ENCODE results near the gene CCL26. TPM values are rescaled to one million over a fixed set of nuclear protein-coding genes. Genes with fewer than 3 reads are reported as not detected.
A peak's percentile ranks its signal among the peaks of the same experiment; 100 is the strongest.
"Not testable (repeated sequence)": the region's sequence is repeated elsewhere in the genome, so short reads cannot be mapped to it uniquely, and the experiment has no call there.

Gene CCL26
- polyA plus RNA-seq, 1 donor, result 1.00 TPM

DNA sequence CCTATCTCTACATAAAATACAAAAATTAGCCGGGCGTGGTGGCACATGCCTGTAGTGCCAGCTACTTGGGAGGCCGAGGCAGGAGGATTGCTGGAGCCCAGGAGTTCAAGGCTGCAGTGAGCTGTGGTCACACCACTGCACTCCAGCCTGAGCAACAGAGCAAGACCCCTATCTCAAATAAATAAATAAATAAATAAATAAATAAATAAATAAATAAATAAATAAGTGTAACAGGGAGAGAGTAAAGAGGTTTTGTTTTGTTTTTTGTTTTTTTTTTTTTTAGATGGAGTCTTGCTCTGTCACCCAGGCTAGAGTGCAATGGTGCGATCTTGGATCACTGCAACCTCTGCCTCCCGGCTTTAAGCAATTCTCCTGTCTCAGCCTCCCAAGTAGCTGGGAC is 20.6 kb upstream of the CCL26 start:
- DNase-seq (ENCODE audit: low read depth), result not testable (repeated sequence)

DNA sequence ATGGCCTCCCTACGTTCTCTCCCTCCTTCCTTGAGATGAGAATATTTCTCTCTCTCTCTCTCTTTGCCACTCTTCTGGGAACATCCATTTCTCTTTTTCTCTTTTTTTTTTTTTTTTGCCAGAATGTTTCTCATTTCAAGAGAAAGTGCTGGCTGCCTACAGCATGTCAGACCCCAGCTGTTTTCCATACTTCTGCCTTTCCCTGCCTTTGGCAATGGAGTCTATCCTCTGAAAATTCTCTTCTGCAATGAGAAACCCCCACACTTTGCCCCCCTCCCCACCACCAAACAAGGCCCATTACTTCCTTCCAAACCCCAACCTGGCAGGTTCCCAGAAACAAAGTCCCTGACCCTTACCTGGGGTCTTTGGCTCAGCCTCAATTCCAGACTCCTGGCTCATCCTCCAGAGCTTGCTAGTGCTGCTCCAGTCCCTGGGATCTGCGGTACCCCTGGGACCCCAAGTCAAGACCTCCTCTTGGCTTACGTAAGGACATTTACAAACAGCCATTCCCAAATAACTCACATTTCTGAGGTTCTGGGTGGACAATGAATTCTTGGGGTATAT is 17.4 kb upstream of the CCL26 start:
- DNase-seq (ENCODE audit: low read depth), result peak; percentile 39

DNA sequence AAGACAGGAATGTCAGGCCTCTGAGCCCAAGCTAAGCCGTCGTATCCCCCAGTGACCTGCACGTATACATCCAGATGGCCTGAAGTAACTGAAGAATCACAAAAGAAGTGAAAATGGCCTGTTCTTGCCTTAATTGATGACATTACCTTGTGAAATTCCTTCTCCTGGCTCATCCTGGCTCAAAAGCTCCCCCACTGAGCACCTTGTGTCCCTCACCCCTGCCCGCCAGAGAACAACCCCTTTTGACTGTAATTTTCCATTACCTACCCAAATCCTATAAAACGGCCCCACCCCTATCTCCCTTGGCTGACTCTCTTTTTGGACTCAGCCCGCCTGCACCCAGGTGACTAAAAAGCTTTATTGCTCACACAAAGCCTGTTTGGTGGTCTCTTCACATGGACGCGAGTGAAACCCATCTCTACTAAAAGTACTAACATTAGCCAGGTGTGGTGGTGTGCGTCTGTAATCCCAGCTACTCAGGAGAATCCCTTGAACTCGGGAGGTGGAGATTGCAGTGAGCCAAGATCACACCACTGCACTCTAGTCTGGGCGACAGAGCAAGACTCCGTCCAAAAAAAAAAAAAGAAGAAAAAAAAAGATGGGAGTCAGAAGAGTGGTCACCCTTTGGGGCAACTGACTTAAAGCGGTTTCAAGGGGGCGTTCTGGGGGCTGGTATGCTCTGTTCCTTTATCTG is 16.3 kb upstream of the CCL26 start:
- not testable (repeated sequence) for DNase-seq (ENCODE audit: low read depth)

- not testable (repeated sequence) for DNase-seq (ENCODE audit: low read depth)
Measured at GRCh38 chr7:75783058-75783457, 11.0 kb upstream of the CCL26 start.

GRCh38 chr7:75780647-75781273 is 8.7 kb upstream of the CCL26 start:
- not testable (repeated sequence) for DNase-seq (ENCODE audit: low read depth)

GRCh38 chr7:75779516-75779915 is 7.5 kb upstream of the CCL26 start:
- DNase-seq (ENCODE audit: low read depth), result not testable (repeated sequence)

DNA sequence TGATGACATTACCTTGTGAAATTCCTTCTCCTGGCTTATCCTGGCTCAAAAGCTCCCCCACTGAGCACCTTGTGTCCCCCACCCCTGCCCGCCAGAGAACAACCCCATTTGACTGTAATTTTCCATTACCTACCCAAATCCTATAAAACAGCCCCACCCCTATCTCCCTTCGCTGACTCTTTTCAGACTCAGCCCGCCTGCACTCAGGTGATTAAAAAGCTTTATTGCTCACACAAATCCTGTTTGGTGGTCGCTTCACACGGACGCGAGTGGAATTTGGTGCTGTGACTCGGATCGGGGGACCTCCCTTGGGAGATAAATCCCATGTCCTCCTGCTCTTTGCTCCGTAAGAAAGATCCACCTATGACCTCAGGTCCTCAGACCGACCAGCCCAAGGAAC is 7.0 kb upstream of the CCL26 start:
- not testable (repeated sequence) for DNase-seq (ENCODE audit: low read depth)

DNA sequence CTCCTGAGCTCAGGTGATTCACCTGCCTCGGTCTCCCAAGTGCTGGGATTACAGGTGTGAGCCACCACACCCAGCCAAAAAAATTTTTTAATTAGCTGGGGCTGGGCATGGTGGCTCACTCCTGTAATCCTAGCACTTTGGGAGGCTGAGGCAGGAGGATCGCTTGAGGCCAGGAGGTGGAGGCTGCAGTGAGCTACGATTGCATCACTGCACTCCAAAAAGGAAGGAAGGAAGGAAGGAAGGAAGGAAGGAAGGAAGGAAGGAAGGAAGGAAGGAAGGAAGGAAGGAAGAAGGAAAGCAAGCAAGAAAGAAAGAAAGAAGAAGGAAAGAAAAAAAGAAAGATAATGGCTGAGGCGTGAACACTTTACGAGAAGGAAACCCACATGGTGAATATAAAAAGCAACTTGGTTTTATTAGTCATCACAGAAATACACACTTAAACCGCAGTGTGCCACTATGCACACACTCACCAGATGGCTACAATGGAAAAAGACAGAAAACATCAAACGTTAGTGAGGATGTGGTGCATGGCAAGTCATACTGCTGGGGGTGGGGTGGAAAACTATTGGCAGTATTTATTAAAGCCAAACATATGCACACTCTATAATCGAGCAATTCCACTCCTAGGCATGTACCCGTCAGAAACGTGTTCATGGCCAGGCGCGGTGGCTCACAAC is 4.4 kb upstream of the CCL26 start:
- no peak for DNase-seq (ENCODE audit: low read depth)

GRCh38 chr7:75773958-75774357 is 1.9 kb upstream of the CCL26 start:
- not testable (repeated sequence) for DNase-seq (ENCODE audit: low read depth)

DNA sequence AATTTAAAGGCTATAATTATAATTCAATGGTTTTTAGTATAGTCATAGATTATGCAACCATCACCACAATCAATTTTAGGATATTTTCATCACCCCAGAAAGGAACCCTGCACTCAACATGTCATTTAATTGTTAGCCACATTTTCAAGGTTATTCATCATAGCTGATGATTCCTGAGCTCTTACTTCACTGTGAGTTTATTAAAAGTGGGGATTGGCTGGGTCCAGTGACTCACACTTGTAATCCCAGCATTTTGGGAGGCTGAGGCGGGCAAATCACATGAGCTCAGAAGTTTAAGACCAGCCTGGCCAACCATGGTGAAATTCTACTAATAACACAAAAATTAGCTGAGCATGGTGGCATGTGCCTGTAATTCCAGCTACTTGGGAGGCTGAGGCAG is 787 bp downstream of the CCL26 start:
- DNase-seq (ENCODE audit: low read depth), result no peak

- DNase-seq (ENCODE audit: low read depth), result no peak
Measured at GRCh38 chr7:75762350-75762917, 9.6 kb downstream of the CCL26 start.

GRCh38 chr7:75761801-75762200 is 10.2 kb downstream of the CCL26 start:
- DNase-seq (ENCODE audit: low read depth), result not testable (repeated sequence)

DNA sequence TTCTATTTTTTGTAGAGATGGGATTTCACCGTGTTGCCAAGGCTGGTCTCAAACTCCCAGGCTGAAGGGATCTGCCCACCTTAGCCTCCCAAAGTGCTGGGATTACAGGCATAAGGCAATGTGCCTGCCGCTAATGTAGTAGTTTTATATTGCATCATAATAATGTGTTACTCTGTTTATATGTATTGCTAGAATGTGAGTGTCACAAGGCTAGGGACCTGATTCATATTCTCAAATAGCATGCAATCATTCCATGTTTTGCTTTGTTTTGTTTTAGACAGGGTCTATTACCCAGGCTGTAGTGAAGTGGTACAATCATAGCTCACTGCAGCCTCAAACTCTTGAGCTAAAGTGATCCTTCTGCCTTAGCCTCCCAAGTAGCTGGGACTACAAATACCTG is 13.5 kb downstream of the CCL26 start:
- DNase-seq (ENCODE audit: low read depth), result no peak

- DNase-seq (ENCODE audit: low read depth), result no peak
Measured at GRCh38 chr7:75757860-75758259, 14.2 kb downstream of the CCL26 start.

GRCh38 chr7:75756991-75757676 is 14.9 kb downstream of the CCL26 start:
- no peak for DNase-seq (ENCODE audit: low read depth)

DNA sequence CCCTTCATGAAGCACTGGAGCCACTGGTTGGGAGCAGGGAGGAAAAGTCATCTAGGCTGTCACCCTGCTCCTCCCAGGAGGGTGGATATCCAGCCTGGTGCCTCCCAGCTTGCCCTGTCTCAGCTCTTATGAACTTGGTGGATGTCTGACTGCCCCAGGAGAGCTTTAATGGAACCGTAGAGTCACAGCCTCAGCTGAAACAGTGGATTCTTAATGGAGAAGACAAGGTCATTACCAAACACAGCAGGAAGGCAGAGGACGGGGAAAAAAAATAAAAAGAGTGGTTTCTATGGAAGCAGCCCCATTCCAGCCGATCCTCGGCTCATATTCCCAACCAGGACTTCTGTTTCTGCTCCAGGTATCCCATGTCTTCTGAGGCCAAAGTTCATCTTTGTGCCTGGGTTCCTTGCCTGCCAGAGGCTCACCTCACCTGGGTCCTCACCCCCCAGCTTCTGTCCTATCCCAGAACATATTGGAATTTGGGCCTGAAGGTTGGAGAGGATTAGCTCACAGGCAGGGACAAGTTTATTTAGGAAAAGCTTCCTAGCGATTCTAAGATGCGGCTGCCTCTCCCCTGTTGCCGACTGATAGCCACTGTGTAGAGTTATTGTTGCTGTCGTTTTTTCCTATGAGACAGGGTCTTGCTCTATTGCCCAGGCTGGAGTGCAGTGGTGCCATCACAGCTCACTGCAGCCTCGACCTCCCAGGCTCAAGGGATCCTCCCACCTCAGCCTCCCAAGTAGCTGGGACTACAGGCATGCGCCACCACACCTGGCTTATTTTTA is 15.6 kb downstream of the CCL26 start:
- DNase-seq (ENCODE audit: low read depth), result no peak

- DNase-seq (ENCODE audit: low read depth), result no peak
Measured at GRCh38 chr7:75743455-75743859, 28.6 kb downstream of the CCL26 start.

GRCh38 chr7:75740846-75741497 is 31.0 kb downstream of the CCL26 start:
- DNase-seq (ENCODE audit: low read depth), result peak; percentile 32

DNA sequence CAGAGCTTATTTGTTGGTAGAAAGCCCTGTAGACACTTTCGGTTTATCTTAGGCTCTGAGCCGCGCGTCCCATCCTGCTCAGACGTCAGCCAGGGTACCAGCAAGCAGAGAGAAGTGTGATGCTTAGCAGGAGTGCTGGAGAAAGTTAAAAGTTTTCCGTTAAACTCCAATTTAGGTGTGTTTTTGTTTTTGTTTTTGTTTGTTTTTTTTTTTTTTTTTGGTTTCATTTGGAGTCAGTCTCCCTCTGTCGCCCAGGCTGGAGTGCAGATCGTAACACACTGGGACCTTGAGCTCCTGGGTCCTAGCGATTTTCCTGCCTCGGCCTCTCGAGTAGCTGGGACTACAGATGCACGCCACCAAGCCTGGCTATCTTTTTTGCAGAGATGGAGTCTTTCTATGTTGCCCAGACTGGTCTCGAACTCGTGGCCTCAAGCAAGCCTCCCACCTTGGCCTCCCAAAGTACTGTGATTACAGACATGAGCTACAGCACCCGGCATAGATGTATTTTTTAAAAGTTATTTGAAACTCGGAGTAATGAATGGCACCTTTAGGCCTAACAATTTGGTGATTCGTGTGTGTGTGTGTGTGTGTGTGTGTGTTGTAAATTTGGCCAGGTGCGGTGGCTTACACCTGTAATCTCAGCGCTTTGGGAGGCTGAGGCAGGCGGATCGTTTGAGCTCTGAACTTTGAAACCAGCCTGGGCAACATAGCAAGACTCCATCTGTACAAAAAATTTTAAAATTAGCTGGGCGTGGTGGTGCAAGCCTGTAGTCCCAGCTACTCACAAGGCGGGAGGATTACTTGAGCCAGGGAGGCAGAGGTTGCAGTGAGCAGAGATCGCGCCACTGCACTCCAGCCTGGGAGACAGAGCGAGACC is 32.0 kb downstream of the CCL26 start:
- DNase-seq (ENCODE audit: low read depth), result peak; percentile 13
